Activated T-helper 1 cell treated with anti-CD3 and anti-CD28 coated beads, Interleukin-2, amount 50 U/mL, for 16 hours (primary cell): ENCODE results near the gene ATP13A1.

Experiments
- DNase-seq, 2 donors: peaks; one replicate each; pipeline ENCODE4 v3.0.0-alpha.2; 2020; ENCODE audit warnings: low read depth in 1 of 2, low spot score in 1 of 2

ATP13A1 gene

DNA sequence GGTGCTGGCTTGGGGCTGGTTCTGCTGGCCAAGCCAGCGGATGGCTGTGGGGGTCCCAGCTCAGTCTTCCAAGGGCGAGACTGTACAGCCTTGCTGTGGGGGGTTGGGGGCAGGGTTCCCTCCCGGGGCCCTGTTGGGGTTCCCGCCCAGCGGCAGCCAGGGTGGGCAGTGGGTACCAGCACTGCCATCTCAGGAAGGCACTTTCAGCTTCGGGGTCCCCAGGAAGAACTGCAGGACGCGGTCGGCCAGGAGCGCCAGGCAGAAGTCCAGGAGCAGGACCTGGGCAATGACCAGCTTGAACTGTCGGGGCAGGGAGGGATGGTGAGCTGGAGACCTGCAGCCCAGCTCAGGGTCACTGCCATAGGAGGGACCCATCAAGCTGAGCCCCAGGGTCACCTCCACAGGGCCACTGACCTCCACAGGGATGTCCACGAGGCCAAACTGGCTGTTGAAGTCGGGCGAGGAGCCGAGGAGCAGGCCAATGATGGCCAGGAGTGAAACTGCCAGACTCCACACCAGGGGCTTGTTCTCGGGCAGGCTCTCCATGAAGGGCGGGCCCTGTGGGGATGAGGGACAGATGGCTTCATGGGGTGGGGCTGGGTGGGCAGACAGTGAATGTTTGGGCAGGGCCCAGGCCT lies 18.1 kb downstream of the ATP13A1 start:
- no peak for DNase-seq

DNA sequence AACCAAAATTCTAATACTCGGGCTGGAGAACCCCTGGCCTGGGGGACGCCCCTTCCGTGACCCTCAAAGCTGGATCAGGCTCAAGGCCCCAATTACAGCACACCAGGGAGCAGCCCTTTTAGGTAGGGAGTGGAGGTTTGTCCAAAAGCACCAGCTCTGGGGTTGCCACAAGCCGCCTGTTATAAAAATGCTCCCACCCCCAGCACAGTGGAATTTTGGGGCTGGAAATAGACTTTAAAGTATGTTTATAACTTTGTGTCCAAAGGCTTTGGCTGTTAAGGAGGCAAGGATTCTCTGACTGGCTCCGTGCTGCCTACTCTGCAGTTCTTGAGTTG lies 19.5 kb downstream of the ATP13A1 start:
- DNase-seq = no peak

DNA sequence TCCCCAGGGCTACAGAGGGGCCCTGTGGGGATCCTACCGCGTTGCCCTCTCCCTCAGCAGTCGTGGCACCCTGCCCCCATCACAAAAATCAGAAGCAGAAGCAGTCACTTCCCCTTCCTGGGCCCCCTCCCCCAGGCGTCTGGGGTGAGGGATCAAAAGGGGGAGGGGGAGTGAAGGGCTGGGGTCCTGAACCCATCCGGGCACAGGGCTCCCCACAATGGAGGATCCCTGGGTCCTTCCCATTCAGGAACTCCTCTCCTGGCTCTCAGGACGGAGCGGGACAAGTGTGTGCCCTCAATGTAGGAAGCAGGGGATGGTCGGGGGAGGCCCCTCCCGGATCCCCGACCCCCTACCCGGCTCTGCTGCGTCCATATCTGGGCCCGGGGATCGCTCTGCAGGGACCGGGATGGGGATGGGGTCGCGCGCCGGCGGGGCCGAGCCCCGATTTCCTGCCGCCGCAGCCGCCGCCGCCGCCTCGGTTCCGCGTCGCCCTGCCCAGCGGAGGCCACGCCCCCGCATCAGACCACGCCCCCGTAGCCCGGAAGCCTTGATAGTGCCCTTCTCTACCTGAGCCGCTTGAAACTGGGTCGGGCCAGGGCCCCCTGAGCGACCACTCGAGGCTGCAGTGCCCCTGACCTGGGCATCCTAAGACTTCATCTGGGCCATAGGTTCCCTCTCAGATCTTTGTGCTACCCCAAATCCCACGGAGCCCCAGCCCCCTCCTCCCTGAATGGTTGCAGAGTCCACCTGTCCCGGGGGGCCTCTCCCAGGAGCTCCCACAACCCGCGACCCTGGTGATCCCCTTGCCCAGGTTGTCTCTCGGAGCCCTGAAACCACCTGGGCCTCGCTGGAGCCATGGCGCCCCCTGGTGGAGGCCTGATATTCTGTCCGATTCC lies 20.1 kb downstream of the ATP13A1 start, which contains the start of gene GMIP:
Gene GMIP (minus strand): TSS at position 500 of the 896 bp plus-strand sequence. CDS start 128 bp downstream, at position 372.
- peak; percentile 77 to 87 for DNase-seq

DNA sequence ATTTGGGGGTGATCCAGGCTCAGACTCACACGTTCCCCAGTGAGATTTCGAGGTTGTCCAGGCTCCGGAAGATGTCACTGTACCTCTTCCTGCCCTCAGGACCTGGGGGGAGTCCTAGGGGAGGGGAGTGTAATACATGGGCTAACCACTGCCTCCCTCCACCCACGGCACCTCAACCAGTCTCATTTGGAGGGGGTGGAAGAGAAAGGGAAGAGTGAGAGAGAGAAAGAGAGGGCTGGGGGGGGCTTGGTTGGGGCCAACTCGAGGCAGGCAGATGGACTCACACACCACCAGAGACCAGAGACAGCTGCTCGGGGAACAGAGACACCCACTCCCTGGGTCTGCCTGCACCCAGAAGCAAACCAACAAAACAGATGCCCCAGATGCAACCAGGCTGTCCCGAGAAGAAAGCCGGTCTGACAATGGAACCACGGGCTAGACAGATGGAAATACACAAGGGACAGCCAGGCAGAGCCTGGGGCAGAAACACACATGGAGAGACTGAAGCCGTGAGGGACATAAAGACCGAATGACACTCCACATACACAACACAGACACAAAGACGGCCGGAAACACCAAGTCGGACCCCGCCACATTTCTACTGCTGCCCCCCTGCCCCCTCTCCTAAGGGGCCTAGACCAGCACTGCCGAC lies 20.8 kb downstream of the ATP13A1 start:
- no peak for DNase-seq

DNA sequence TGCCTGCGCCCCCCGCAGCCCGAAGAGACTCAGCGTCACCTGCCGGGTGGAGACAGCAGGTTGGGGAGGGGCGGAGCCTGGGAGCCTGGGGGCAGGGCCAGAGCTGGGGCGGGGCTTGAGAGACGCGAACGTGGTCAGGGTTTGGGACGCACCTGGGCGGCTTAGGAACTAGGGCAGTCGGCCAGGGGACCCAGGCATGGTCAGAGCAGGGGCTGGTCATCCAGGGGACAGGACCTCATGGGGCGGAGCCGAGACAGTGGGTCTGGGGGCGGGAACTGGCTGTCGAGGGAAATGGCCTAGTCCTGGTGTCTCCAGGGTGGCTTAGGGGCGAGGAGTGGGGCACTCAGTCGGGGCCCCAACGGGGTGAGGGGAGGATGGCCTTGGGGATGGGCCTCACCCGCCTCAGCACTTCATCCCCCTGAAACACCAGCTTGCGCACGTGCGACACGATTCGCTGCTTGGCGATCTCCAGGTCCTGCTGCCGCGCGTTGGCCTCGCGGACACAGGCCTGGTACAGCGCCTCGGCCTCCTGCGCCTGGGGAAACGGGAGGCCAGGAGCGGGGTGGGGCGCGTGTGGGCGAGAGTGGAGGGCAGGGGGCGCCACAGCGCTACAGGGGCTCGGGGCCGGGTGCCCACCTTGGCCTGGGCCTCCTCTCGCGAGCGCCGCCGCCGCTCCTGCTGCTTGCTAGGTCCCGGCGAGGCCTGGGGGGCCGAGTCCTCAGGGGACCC lies 25.8 kb downstream of the ATP13A1 start:
- no peak for DNase-seq

DNA sequence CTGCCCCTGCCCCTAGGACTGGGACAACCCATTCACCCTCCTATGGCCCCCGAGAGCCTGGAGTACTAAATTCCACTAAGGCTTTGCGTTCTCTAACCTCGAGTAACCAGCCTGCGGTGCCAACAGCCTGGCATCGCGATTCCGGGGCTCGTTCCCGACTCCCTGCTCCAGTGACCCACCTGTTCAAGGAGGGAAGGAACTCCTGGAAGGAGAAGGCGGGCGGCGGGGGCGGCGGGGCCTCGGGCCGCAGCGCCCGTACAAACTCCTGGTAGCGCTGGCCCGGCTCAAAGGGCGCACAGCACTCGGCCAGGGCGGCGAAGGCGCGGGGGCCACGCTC lies 26.3 kb downstream of the ATP13A1 start:
- no peak for DNase-seq

DNA sequence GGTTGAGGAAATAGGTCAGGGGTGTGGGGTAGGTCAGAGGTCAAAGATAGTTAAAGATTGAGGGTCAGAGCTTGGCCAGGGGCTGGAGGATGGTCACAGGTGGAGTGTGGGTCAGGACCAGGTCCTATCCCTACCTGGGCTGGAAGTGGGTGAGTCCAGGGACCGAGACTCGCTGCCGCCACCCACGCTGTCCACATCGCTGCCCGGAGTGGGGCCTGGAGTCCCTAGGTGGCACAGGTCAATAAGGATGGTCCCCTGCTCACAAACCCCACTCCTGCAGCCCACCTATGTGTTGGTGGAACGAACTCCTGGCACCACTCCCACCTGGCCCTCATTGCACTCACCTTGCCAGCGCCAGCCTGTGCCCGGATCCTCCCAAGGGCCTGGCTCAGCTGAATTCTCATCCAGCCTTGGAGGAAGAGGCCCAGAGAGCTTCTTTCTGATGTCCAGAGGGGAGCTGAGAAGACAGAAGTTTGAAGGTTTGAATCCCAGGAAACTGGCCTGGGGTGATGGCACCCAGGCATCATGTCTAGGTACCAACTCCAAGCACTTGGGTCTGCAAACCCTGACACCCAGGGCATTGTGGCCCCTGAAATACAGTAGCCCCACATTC lies 26.8 kb downstream of the ATP13A1 start:
- DNase-seq = no peak

DNA sequence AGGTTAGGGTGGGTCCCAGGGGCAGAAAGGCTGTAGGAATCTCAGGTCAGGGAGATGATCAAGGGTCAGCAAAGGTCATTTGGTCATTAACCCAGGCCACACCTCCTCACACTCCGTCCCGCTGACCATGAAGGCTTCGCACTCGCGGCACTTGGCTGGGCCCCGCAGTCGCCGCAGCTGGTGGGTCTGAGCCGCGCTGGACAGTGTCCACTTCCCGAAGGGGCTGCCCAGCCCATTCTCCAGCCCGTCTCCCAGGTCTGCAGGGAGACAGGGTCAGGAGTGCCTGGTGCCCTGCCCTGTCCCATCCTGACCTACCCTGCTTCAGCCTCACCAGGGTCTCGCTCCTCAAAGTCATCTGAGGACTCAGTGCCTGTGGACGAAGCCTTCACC lies 28.2 kb downstream of the ATP13A1 start:
- DNase-seq = no peak

DNA sequence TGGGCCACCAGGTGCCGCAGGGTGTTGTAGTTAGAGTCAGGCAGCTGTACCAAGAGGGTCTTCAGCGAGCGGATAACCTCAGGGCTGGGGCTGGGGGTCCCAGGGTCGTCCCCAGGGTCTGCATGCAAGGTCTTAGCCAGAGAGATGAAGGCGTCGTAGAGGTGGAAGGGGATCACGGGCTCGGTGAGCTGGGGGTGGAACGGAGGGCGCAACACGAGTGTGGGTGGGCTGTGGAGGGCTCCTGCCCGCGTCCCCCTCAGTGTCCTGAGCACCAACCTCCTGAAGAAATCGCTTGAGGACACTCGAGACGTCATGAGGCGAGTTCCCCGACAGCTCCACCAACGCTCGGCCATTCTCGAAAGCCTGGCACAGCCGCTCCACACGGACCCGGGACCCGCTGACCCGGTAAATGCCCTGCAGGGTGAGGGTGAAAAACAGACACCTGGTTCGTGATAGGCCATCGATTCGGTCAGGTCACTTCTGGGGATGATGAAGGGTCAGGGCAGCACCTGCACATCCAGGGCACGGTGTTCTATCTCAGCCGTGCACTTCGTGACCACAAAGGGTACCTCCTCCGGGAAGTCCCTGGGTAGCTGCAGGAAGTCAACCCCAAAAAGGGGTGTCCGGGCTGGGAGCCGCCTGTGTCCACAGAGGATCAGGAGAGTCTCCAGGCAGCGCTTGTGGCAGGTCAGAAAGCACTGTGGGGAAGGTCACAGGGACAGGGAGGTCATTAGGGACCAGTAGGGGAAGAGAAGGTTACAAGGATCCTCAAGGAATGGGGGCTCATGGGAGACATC lies 28.8 kb downstream of the ATP13A1 start:
- DNase-seq = no peak

DNA sequence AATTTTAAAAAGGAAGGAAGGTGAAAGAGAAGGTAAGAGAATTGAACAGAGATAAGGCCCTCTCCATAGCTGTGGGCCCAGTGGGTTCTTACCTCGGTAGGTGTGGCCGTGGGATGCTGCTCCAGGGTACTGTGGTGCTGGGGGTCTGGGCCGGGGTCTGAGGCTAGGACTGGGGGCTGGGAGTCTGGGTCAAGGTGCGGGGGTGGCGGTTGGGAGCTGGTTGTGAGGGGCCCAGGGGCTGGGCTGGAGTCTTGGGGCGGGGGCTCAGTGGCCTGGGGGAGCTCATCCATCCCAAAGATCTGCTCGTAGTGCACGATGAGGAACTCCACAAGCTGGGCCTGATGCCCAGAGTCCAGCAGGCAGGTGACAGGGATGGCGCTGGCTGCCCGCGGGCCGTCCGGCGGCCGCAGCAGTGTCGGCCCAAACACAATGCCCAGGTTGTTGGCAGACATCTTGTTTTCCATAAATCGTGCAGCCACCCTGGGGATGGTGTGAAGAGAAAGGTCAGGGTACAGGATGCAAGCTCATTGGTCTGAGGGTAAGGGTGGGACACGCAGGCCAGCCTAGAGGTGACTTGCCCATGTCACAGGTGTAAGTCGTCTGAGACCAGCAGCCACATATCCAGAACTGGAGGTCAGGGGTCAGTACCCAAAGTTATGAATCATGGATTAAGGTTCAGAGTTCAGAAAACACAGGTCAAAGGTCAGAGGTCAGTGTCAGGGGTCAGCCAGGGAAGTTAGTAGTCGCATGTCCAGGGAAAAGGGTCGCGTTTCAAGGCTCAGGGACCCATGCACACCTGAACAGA lies 29.6 kb downstream of the ATP13A1 start:
- no peak for DNase-seq

DNA sequence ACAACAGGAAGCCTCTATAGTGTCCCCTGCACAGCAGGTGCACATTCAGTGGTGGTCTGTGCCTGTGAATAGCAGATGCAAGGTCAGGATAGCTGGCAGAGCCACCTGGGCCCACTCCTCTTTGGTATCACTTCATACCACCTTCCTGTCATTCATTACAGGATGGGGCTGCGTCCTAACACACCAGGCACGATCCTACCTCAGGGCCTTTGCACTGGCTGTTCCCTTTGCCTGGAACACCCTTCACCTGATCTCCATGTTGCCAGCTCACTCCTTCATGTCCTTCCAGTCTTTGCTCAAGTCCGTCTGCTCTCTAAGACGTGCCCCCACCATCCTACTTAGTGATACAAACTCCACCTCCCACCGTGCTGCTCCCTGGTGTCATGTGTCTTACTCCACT lies 30.8 kb downstream of the ATP13A1 start:
- DNase-seq = no peak

DNA sequence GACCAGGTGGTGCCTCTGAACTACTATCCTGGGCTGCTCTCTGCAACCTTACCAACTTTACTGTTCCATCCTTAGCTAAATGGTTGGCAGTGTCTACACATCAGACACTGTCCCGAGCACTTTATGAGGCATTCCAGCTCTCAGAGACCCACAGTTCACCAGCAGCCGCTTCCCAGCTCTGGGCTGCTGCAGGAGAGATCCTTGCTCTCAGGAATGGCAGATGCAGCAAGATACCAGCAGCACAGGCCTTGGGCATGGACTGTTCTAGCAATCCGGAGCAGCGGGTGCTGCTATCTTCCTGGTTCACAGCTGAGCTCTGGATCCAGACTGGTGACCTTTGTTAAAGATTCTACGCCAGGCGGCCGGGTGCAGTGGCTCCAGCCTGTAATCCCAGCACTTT lies 32.1 kb downstream of the ATP13A1 start:
- DNase-seq = no peak

DNA sequence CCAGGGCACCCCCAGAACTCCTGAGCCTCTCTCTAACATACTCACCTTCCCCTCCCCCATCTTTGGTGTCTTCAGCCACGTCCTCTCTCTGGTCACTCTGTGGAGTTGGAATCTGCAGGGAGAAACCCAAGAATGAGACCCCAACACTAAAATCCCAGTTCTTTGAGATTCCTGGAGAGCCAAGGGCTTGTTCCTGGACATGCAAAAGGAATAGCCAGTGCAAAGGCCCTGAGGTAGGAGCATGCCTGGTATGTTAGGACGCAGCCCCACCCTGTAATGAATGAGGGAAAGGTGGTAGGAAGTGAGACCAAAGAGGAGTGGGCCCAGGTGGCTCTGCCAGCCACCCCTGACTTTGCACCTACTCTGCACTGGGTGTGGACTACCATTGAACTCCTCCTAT lies 33.0 kb downstream of the ATP13A1 start:
- no peak for DNase-seq

DNA sequence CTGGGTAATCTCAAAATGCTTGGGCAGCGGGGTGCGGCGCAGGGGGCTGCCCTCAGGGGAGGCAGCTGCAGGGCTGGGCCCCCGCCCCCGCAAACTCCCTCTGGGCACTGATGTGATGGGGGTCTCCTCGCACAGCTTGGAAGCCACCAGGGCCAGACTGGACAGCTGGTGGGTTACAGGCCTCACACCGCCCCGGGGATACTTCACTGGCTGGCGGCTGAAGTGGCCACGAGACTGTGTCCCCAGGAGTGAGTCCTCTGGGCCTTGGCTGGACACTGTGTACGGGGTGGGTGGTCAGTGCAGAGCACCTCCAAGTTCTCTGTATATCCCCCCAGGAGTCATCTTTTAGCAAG lies 33.4 kb downstream of the ATP13A1 start:
- no peak for DNase-seq

DNA sequence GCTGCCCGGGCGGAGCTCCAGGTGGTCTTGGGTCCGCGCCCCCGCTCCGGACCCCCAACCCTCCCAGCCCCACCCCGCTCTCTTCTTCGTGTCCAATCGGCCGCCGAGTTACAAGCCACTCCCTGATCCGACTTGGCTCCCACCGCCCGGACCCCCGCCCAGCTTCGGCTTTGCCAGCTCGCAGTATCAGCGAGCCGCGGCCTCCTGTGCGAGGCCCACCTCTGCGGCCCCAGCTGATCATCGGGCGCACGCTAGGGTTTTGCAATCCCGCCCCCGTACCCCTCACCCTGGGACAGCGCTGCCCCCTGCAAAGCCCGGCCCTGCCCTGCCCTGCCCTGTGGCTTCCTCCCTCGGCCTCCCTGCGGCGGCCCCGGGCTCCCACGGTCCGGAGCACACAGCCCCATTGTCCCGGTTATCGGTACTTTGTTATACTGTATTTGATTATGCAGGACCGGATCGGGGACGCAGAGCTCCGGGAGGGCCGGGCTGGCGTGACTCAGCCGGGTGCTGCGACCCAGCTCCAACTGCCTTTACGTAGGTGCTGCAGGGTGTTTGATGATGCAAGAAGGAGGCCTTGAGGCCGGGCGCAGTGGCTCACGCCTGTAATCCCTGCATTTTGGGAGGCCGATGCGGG lies 34.9 kb downstream of the ATP13A1 start:
- no peak for DNase-seq

DNA sequence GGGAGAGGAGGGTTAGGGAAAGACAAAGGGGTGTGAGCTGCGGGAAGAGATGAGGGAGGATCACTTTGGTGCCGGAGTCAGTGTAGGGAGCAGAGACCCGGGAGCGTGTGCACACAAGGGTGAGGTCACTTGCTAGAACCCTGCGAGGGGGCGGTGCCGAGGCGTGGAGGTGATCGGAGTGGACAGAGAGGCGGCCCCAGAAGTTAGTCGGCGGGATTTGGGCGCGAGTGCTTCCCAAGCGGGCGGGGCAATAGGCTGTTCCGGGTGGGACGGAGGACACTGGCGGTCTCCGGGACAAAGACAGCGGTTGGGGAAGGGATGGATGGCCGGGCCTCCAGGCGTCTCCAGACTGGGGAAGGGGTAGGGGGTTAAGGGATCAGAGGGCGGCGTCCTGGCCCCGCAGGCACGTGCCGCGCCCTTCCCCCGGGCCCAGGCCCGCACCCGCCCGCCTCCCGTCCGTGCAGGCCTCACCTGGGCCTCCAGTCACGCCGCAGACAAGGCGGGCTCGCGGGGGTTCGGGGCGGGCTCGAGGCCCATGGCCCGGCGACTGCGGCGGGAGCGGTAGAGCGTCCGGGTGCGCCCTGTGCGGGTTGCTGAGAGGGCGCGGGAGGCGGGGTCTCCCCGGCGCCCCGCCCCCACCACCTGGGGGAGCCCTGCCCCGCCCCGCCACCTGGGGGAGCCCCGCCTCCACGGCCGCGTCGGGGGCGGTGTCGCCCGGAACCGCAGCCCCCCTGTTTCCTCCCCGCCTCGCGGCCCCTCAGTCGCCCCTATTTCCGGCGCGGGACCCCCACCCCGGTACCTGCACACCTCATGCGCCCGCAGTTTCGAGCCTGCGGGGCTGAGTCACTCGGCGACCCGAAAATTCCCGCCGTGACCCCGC lies 35.6 kb downstream of the ATP13A1 start, which contains the start of gene LPAR2:
Gene LPAR2 (minus strand): TSS at position 600 of the 880 bp plus-strand sequence. CDS start 945 bp downstream, outside the sequence.
- DNase-seq = peak; percentile 62 to 75

DNA sequence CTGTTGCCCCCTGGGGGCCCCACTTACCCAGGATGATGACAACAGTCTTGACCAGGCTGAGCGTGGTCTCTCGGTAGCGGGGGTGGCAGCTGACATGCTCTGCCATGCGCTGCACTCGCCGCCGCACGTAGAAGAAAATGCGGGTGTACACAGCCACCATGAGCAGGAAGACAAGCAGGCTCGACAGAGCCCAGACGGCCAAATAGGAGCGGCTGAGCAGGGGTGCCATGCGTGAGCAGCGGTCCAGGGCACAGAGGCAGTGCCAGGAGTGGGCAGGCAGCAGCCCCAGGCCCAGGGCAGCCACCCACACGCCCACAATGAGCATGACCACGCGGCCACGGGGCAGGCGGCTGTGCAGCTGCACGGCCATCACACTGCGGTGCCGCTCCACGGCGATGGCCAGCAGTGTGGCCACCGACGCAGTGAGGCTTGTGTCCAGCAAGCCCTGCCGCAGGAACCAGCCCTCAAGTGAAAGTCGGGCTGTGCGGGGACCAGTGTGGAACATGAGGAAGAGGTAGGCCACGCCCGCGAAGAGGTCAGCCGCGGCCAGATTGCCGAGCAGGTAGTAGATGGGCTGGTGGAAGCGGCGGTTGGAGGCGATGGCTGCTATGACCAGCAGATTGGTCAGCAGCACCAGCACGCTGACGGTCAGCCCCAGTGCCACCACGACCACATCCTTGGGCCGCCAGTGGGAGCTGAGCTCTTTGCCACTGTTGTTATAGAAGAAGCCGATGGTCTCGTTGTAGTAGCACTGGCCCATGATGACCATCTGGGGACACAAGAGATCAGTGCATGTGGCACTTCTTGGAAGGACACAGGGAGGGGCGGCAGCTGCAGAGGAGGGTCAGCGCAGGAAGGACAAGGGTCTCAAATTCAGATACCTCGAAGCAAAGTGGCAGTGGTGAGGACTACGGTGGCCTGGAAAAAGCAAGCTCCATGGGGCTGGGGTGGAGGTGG lies 36.7 kb downstream of the ATP13A1 start:
- no peak for DNase-seq
